Heart right ventricle (tissue), 16 donors: ENCODE measurements around the gene GINS3. TPM values are rescaled to one million over a fixed set of nuclear protein-coding genes. Genes with fewer than 3 reads are reported as not detected.
A peak's percentile ranks its signal among the peaks of the same experiment; 100 is the strongest.
"Not testable (repeated sequence)": the region's sequence is repeated elsewhere in the genome, so short reads cannot be mapped to it uniquely, and the experiment has no call there.

Experiments used
- ATAC-seq, 8 donors: fragments of 200-7000 bp; cut with Tn5 transposase; one replicate each; pipeline ENCODE4 v1.9.1; 2020; ENCODE audit warnings: mild to moderate bottlenecking in 8 of 8, moderate library complexity in 8 of 8, moderate number of reproducible peaks in 1 of 8
- DNase-seq, 2 donors: peaks; one replicate each; pipeline ENCODE4 v3.0.0-alpha.2; 2020
- H3K27ac ChIP-seq, 10 donors: fragments of 200-600 bp; sonication (generic) in 2 of 10; one replicate each; pipeline versions ENCODE4 v1.5.0 to v1.8.0; 2020 to 2022; ENCODE audit warnings: mild to moderate bottlenecking in 3 of 10
- H3K27me3 ChIP-seq, 7 donors: fragments of 200-600 bp; one replicate each; pipeline ENCODE4 v1.8.0; 2021 to 2022; ENCODE audit warnings: mild to moderate bottlenecking in 2 of 7
- H3K36me3 ChIP-seq, 9 donors: fragments of 200-600 bp; sonication (generic) in 1 of 9; one replicate each; pipeline versions ENCODE4 v1.5.0 to v1.8.0; 2020 to 2022; ENCODE audit warnings: mild to moderate bottlenecking in 2 of 9
- H3K4me1 ChIP-seq, 9 donors: fragments of 200-600 bp; sonication (generic) in 1 of 9; one replicate each; pipeline versions ENCODE4 v1.5.0 to v1.8.0; 2020 to 2022; ENCODE audit warnings: mild to moderate bottlenecking in 4 of 9
- H3K4me3 ChIP-seq, 10 donors: fragments of 200-600 bp; sonication (generic) in 2 of 10; one replicate each; pipeline versions ENCODE4 v1.5.0 to v1.8.0; 2020 to 2022; ENCODE audit warnings: mild to moderate bottlenecking in 7 of 10, moderate library complexity in 2 of 10
- H3K9me3 ChIP-seq, 11 donors: fragments of 200-600 bp in 10 of 11; sonication (generic) in 2 of 11; one replicate each; pipeline versions ENCODE4 v1.5.0 to v1.8.0; 2013 to 2022; ENCODE audit warnings: mild to moderate bottlenecking in 2 of 11, control low read depth in 1 of 11, moderate library complexity in 1 of 11
- WGBS, 2 donors: extraction: QIAGEN DNeasy Blood & Tissue Kit; methylation state at CpG; one replicate each; pipeline ENCODE4 v1.1.7; 2013; ENCODE audit warnings: inconsistent platforms in 1 of 2; 5-methylcytosine and 5-hydroxymethylcytosine counted together
- intact Hi-C, 10 donors: fragments of 100-400 bp; cut with DNase I; formaldehyde crosslinking; loops; one replicate each; pipeline versions ENCODE4 v1.11.1 to v1.14.2; 2022
- polyA plus RNA-seq, 2 donors: library from polyadenylated mRNA; stranded (reverse); fragments of 200-250 nt; gene quantifications; one replicate each; pipeline ENCODE4 v1.2.3, GENCODE V29; 2013
- total RNA-seq, 10 donors: library from RNA; stranded (reverse); fragmentation: NEBNext Ultra II Directional in 3 of 10; extraction: Animal tissue kit (Norgen Biotek cat#: 25700) in 3 of 10; gene quantifications; one replicate each; pipeline versions ENCODE4 v1.2.1 to v1.2.4, GENCODE V29; 2021 to 2023
- TF ChIP-seq, protein P1 (sequence below), 9 donors: fragments of 200-600 bp; sonication (generic) in 2 of 9; IDR thresholded peaks; one replicate each; pipeline versions ENCODE4 v1.5.0 to v1.8.0; 2021 to 2022; ENCODE audit warnings: antibody characterized with exemption in 9 of 9, mild to moderate bottlenecking in 5 of 9, moderate library complexity in 1 of 9
- donor health status: Arrhythmogenic right ventricular cardiomyopathy.
- donor health status: ischemic (EF 13 %, LVEDD 7.1; RV severe dilation, severe dysfunction).
- donor health status: healthy with polysubstance abuse.
- donor health status: DM: no; HTN: yes; CAD: no.
- donor health status: DM: no; HTN: no; CAD: no.
- donor health status: ischemic (EF 25% LVEDD 6.9; RV normal size, moderate dysfunction).
- donor health status: ischemic (EF 25% LVEDD 5.7; RV mildly dilated, moderate dysfunction).
- donor health status: healthy.
- donor health status: DM: yes; HTN: yes; CAD: no.
- donor health status: Ischemic cardiomyopathy.
- donor health status: ischemic (EF 35%, LVEDD 5.7; RV mildly dilated, moderate dysfunction).
- donor health status: nonischemic (EF 11% LVEDD 7.7; RV severe dilation, severe dysfunction).
- donor health status: DM: yes; HTN: yes; CAD: no.
- donor health status: PGD.
- donor health status: ischemic (EF 29% LVEDD 5.4; RV normal size, mild dysfunction).
- donor health status: nonischemic (EF 23%, LVEDD 6.1; RV moderate dilation, normal function).

GINS3 gene
- total and polyA plus RNA-seq, 12 donors: 4.0 to 13.5 (median 5.9) TPM

DNA sequence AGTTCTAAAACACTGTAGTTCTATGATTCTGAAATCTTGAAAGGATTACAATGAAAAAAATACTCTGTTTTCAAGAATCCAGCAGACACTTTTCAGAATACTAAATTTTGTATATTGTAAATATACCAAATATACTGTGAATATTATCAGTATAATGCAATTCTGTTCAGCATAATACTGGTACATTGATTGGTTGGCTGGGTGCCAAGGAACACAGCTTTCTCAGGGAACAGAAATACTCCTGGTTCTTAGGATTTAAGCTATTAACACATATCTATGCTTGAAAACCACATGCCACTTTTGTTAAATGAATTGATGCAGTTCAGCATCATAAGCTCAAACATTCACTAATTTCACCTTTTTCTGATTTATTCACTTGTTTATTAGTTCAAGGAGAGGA lies 2.5 kb upstream of the GINS3 start:
- DNase-seq: no peak
- Histone ChIP-seq H3K27me3 (peaks cover 0 to 4% (median 0%) of the 10 kb centered on the region in 7 donors), H3K4me1 (peaks cover 0 to 20% (median 12%) of the 10 kb centered on the region in 9 donors), H3K4me3 (no peak overlapping the region), H3K36me3 (no peaks in the 10 kb centered on the region), H3K9me3 (no peaks in the 10 kb centered on the region), H3K27ac (no peak overlapping the region)
- ATAC-seq: no peak
- intact Hi-C loops: loop anchor here in 5 of 10 donors (5.0 to 10.0 kb wide), 5 partner anchors 42 to 98 kb away; no protein-coding TSS in a partner anchor
- TF ChIP-seq, protein P1, sequence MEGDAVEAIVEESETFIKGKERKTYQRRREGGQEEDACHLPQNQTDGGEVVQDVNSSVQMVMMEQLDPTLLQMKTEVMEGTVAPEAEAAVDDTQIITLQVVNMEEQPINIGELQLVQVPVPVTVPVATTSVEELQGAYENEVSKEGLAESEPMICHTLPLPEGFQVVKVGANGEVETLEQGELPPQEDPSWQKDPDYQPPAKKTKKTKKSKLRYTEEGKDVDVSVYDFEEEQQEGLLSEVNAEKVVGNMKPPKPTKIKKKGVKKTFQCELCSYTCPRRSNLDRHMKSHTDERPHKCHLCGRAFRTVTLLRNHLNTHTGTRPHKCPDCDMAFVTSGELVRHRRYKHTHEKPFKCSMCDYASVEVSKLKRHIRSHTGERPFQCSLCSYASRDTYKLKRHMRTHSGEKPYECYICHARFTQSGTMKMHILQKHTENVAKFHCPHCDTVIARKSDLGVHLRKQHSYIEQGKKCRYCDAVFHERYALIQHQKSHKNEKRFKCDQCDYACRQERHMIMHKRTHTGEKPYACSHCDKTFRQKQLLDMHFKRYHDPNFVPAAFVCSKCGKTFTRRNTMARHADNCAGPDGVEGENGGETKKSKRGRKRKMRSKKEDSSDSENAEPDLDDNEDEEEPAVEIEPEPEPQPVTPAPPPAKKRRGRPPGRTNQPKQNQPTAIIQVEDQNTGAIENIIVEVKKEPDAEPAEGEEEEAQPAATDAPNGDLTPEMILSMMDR (IDR thresholded peaks at IDR 0.05): no peak

DNA sequence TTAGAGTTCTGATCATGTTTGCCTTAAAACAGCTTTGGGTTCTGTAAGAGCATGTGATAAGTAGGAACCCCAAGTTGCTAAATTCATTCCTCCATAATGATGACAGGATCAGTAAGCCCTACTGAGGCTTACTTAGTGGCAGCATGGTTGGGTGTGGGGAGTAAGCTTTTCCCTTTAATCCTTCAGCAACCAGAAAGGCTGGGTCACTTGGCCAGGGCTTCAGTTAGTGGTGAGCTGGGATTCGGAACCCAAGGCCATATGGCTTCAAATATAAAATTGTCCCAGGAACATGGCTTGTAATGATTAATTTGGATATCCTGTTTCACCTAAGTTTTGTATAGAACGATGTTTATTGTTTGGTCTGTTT lies 850 bp downstream of the GINS3 start:
- Histone ChIP-seq H3K4me1 (peaks cover 0 to 20% (median 12%) of the 10 kb centered on the region in 9 donors), H3K27ac (peak overlapping the region; percentile 44 to 89 (median 84)), H3K9me3 (no peaks in the 10 kb centered on the region), H3K36me3 (no peaks in the 10 kb centered on the region), H3K27me3 (peaks cover 0 to 4% (median 0%) of the 10 kb centered on the region in 7 donors), H3K4me3 (peak overlapping the region; percentile 61 to 100 (median 78))
- intact Hi-C loops: loop anchor here in 4 of 10 donors (5.0 to 10.0 kb wide), 4 partner anchors 46 to 94 kb away; no protein-coding TSS in a partner anchor
- DNase-seq (no peak), ATAC-seq (peak in 6 of 8 donors; percentile 7 to 38 (median 20))
- WGBS, 2 donors: 59 to 70% methylated on average over 2 of the region's 2 CpGs
- TF ChIP-seq, protein P1 (IDR thresholded peaks at IDR 0.05): no peak

DNA sequence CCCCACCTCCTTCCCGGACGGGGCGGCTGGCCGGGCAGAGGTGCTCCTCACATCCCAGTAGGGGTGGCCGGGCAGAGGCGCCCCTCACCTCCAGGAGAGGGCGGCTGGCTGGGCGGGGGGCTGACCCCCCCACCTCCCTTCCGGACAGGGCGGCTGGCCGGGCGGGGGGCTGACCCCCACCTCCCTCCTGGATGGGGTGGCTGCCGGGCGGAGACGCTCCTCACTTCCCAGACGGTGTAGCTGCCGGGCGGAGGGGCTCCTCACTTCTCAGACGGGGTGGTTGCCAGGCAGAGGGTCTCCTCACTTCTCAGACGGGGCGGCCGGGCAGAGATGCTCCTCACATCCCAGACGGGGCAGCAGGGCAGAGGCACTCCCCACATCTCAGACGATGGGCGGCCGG lies 4.6 kb downstream of the GINS3 start:
- intact Hi-C loops: loop anchor here in 1 of 10 donors (10.0 kb wide), 1 partner anchor 52 kb away; no protein-coding TSS in a partner anchor
- WGBS, 2 donors: 96 to 97% methylated on average over 21 to 26 of the region's 26 CpGs

DNA sequence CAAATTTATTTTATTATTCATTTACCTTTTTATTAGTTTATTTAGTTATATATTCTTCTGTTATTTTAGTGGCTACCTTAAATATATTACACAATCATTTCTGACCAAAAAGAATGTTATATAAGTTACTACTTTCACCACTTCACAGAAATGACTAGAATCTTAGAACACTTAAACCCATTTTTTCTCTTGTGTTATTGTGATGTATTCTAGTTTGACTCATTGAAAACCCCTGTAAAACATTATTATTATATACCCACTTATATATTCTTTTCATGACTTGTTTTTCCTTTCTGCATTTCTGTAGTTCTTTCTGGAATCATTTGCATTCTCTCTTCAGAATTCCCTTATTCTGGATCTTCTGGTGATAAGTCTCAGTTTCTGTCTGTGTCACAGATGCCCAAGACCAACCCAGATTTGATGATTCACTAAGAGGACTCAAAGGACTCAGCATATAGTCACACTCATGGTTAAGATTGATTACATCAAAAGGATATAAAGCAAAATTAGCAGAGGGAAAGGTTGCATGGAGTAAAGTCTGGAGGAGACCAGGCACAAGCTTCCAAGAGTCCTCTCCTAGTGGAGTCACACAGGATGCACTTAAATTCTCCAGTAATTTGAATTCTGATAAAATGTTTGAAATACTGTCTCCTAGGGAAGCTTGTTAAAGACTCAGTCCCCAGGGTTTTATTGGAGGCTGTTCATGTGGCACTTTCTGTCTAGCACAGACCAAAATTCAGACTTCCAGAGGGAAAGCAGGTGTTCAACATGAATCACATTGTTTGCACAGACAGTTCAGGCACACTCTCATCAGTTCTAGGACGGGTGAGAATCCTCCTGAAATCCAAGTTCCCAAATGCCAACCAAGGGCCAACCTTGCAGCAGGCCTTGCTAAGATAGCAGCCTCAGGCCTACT lies 7.7 kb downstream of the GINS3 start:
- intact Hi-C loops: loop anchor here in 1 of 10 donors (10.0 kb wide), 1 partner anchor 55 kb away; no protein-coding TSS in a partner anchor
- WGBS, 2 donors: 88 to 93% methylated on average over 1 of the region's 1 CpG
- no peaks in the 10 kb centered on the region for H3K9me3 ChIP-seq
- DNase-seq (no peak), ATAC-seq (no peak)
- TF ChIP-seq, protein P1 (IDR thresholded peaks at IDR 0.05): no peak
- no peak overlapping the region for H3K4me3 ChIP-seq
- no peak overlapping the region for H3K27ac ChIP-seq
- H3K4me1 ChIP-seq: peaks cover 0 to 7% (median 0%) of the 10 kb centered on the region in 9 donors
- no peaks in the 10 kb centered on the region for H3K27me3 ChIP-seq
- peaks cover 0 to 25% (median 0%) of the 10 kb centered on the region in 9 donors for H3K36me3 ChIP-seq

More for the DNA sequence above, 4.6 kb downstream of the GINS3 start:
- not testable (repeated sequence) for DNase-seq, ATAC-seq, H3K36me3 ChIP-seq, H3K9me3 ChIP-seq, H3K27ac ChIP-seq, H3K27me3 ChIP-seq, H3K4me3 ChIP-seq
- peaks cover 0 to 20% (median 10%) of the 10 kb centered on the region in 9 donors for H3K4me1 ChIP-seq

DNA sequence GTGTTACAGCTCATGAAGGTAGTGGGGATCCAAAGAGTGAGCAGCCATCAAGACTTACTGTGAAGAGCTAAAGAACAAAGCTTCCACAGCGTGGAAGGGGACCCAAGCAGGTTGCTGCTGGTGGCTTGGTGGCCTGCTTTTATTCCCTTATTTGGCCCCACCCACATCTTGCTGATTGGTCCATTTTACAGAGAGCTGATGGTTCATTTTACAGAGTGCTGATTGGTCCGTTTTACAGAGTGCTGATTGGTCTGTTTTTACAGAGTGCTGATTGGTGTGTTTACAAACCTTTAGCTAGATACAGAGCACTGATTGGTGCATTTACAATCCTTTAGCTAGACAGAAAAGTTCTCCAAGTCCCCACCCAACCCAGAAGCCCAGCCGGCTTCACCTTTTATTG lies 9.0 kb downstream of the GINS3 start:
- H3K9me3 ChIP-seq, ATAC-seq, intact Hi-C loops, H3K27ac ChIP-seq, H3K27me3 ChIP-seq, H3K4me3 ChIP-seq, DNase-seq: not testable (repeated sequence)
- WGBS, 2 donors: 96 to 97% methylated on average over 3 of the region's 3 CpGs
- Histone ChIP-seq H3K36me3 (peaks cover 0 to 32% (median 0%) of the 10 kb centered on the region in 9 donors), H3K4me1 (peaks cover 0 to 14% (median 0%) of the 10 kb centered on the region in 9 donors)
